Bronchial epithelial cell (primary cell): ENCODE results near the gene TAF11L8. TPM values are rescaled to one million over a fixed set of nuclear protein-coding genes. Genes with fewer than 3 reads are reported as not detected.
"Not testable (repeated sequence)": the region's sequence is repeated elsewhere in the genome, so short reads cannot be mapped to it uniquely, and the experiment has no call there.

Experiments
- DNase-seq: peaks from one replicate; pipeline ENCODE4 v3.0.0-alpha.2; 2010; ENCODE audit warnings: low read depth
- FAIRE-seq: peaks from 2 replicates; lab custom pipeline; 2011; peaks lifted over from hg19 to GRCh38; lab: Jason Lieb, UNC
- H3K27me3 ChIP-seq: 2 replicates; pipeline ENCODE4 v1.5.1; 2011; ENCODE audit warnings: low read length; ENCODE audit not compliant: control insufficient read depth, insufficient read depth
- H3K36me3 ChIP-seq: 2 replicates; pipeline ENCODE4 v1.5.1; 2011; ENCODE audit warnings: low read length; ENCODE audit not compliant: control insufficient read depth, insufficient read depth
- H3K4me3 ChIP-seq: 2 replicates; pipeline ENCODE4 v1.5.1; 2011; ENCODE audit warnings: mild to moderate bottlenecking, low read depth, low read length, control low read depth
- CTCF ChIP-seq: IDR thresholded peaks from 2 replicates; pipeline ENCODE4 v1.5.1; 2011; ENCODE audit warnings: mild to moderate bottlenecking, moderate library complexity, low read length, control low read depth, inconsistent platforms; ENCODE audit not compliant: insufficient read depth, severe bottlenecking
- total RNA-seq: library from RNA; depleted of rRNA; stranded (reverse); fragments of >200 nt; gene quantifications from 2 replicates; pipeline ENCODE4 v1.2.1, GENCODE V29; 2014

The TAF11L8 gene
- total RNA-seq: not detected in 2 replicates

DNA sequence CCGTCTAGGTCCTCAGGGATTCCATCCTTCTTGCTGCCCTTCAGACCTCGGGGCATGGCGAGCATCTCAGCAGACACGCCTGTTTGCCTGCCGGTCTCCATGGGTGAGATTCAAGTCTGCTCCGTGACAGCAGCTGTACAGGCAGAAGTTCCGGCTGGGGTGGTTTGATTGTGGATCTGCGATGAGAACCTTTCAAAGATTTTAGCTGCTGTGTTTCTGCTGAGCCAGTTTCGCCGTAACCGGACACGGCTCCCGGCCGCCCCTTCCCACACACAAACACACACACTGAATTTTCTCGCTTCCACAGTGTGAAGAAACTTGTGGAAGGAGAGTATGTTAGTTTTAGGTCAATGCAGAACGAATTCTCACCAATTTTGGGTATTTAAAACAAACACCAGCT, at the start of gene TAF11L8:
TAF11L8 (minus strand) TSS at position 101 of the 400 bp plus-strand sequence.
- H3K36me3 ChIP-seq, DNase-seq, FAIRE-seq, H3K27me3 ChIP-seq, H3K4me3 ChIP-seq: not testable (repeated sequence)

GRCh38 chr5:17634160-17634559, 43.4 kb upstream of the TAF11L8 start, which contains the start of gene TAF11L14:
Gene TAF11L14 (plus strand): TSS chr5:17634460.
- Histone ChIP-seq H3K36me3 (no peaks in the 10 kb centered on the region), H3K27me3 (no peaks in the 10 kb centered on the region), H3K4me3 (no peak within 1 kb of the TSS)
- DNase-seq: no peak
- TF ChIP-seq CTCF: no peak
- FAIRE-seq: no peak

GRCh38 chr5:17631788-17632187, 41.0 kb upstream of the TAF11L8 start, which contains the start of gene TAF11L13:
Gene TAF11L13 (plus strand): TSS chr5:17632088.
- FAIRE-seq, H3K27me3 ChIP-seq, H3K36me3 ChIP-seq, H3K4me3 ChIP-seq, DNase-seq: not testable (repeated sequence)

GRCh38 chr5:17625686-17626085, 34.9 kb upstream of the TAF11L8 start:
- Histone ChIP-seq H3K4me3 (no peak overlapping the region), H3K36me3 (no peaks in the 10 kb centered on the region), H3K27me3 (no peaks in the 10 kb centered on the region)
- no peak for DNase-seq
- no peak for TF ChIP-seq CTCF
- no peak for FAIRE-seq

- FAIRE-seq (no peak), DNase-seq (no peak)
- TF ChIP-seq CTCF: no peak
- Histone ChIP-seq H3K36me3 (no peaks in the 10 kb centered on the region), H3K4me3 (no peak overlapping the region), H3K27me3 (no peaks in the 10 kb centered on the region)
Observed at GRCh38 chr5:17620627-17621026, 29.9 kb upstream of the TAF11L8 start.

- no peak for FAIRE-seq
- no peak for TF ChIP-seq CTCF
- no peak for DNase-seq
- Histone ChIP-seq H3K36me3 (no peaks in the 10 kb centered on the region), H3K4me3 (no peak overlapping the region), H3K27me3 (no peaks in the 10 kb centered on the region)
Observed at GRCh38 chr5:17619354-17619753, 28.6 kb upstream of the TAF11L8 start.
